HepG2 (cell line): ENCODE results near the gene GCNT3. TPM values are rescaled to one million over a fixed set of nuclear protein-coding genes. Genes with fewer than 3 reads are reported as not detected.

Experiments
- ARNTL ChIP-seq: sonication (generic); formaldehyde crosslinking; IDR thresholded peaks from 2 replicates; pipeline ENCODE4 v1.4.0; 2020; ENCODE audit warnings: mild to moderate bottlenecking, missing genetic modification reagents
- BHLHE40 ChIP-seq: IDR thresholded peaks from 2 replicates; pipeline ENCODE4 v1.6.1; 2011; ENCODE audit warnings: low read length, improper control_type of control experiment
- ELK4 ChIP-seq: sonication (generic); formaldehyde crosslinking; IDR thresholded peaks from 2 replicates; pipeline ENCODE4 v1.9.0; 2021; ENCODE audit warnings: missing genetic modification reagents, borderline replicate concordance
- HIC2 ChIP-seq: sonication (generic); formaldehyde crosslinking; IDR thresholded peaks from 2 replicates; pipeline ENCODE4 v1.9.0; 2022; ENCODE audit warnings: low read depth, missing genetic modification reagents
- IKZF4 ChIP-seq: sonication (generic); formaldehyde crosslinking; IDR thresholded peaks from 2 replicates; pipeline ENCODE4 v1.5.1; 2020; ENCODE audit warnings: borderline replicate concordance, mild to moderate bottlenecking, low read depth, missing genetic modification reagents; ENCODE audit errors: not compliant biosample characterization
- KMT2A ChIP-seq: sonication (generic); formaldehyde crosslinking; IDR thresholded peaks from 2 replicates; pipeline ENCODE4 v1.4.0; 2020; ENCODE audit warnings: missing genetic modification reagents
- RAD21 ChIP-seq: fragments of 450-650 bp; formaldehyde crosslinking; IDR thresholded peaks from 2 replicates; pipeline ENCODE4 v1.5.0; 2020; ENCODE audit warnings: mild to moderate bottlenecking
- SALL2 ChIP-seq: sonication (generic); formaldehyde crosslinking; IDR thresholded peaks from 2 replicates; pipeline ENCODE4 v1.8.1; 2023; ENCODE audit warnings: mild to moderate bottlenecking, missing genetic modification reagents, inconsistent platforms
- SIN3B ChIP-seq: fragments of 150-350 bp; IDR thresholded peaks from 2 replicates; pipeline ENCODE4 v1.6.1; 2014; ENCODE audit warnings: low read length
- STAT5B ChIP-seq: sonication (generic); formaldehyde crosslinking; IDR thresholded peaks from 2 replicates; pipeline ENCODE4 v1.4.0; 2020; ENCODE audit warnings: missing genetic modification reagents
- THAP8 ChIP-seq: sonication (generic); formaldehyde crosslinking; IDR thresholded peaks from 2 replicates; pipeline ENCODE4 v1.5.1; 2020; ENCODE audit warnings: missing genetic modification reagents, mild to moderate bottlenecking, borderline replicate concordance
- THAP9 ChIP-seq: sonication (generic); formaldehyde crosslinking; IDR thresholded peaks from 2 replicates; pipeline ENCODE4; 2020; ENCODE audit warnings: missing genetic modification reagents, mild to moderate bottlenecking, borderline replicate concordance
- USF2 ChIP-seq, 2 experiments: sonication (generic) in 1 of 2; formaldehyde crosslinking in 1 of 2; IDR thresholded peaks; 2 replicates each; pipeline versions ENCODE4 v1.5.1 to v1.6.1; 2011 to 2020; ENCODE audit warnings: borderline replicate concordance in 1 of 2, low read depth in 1 of 2, low read length in 1 of 2, mild to moderate bottlenecking in 1 of 2, missing genetic modification reagents in 1 of 2, moderate library complexity in 1 of 2
- ZC3H4 ChIP-seq: sonication (generic); formaldehyde crosslinking; IDR thresholded peaks from 2 replicates; pipeline ENCODE4 v1.4.0; 2020; ENCODE audit warnings: missing genetic modification reagents, borderline replicate concordance
- ZFP90 ChIP-seq: sonication (generic); formaldehyde crosslinking; IDR thresholded peaks from 2 replicates; pipeline ENCODE4 v1.8.0; 2022; ENCODE audit warnings: missing genetic modification reagents, mild to moderate bottlenecking, inconsistent platforms, borderline replicate concordance
- ZNF280B ChIP-seq: sonication (generic); formaldehyde crosslinking; IDR thresholded peaks from 2 replicates; pipeline ENCODE4 v1.5.0; 2020; ENCODE audit warnings: missing genetic modification reagents, mild to moderate bottlenecking, borderline replicate concordance
- ZNF670 ChIP-seq: sonication (generic); formaldehyde crosslinking; IDR thresholded peaks from 2 replicates; pipeline ENCODE4 v1.8.0; 2022; ENCODE audit warnings: mild to moderate bottlenecking, missing genetic modification reagents, borderline replicate concordance
- ZNF7 ChIP-seq: IDR thresholded peaks from 2 replicates; pipeline ENCODE4 v1.6.1; 2016; ENCODE audit warnings: missing biosample characterization, missing genetic modification reagents
- polyA plus RNA-seq, 8 experiments: library from polyadenylated mRNA; depleted of rRNA in 3 of 8; stranded (reverse) in 7 of 8; unstranded in 1 of 8; fragments of >200 nt; fragmentation: Illumina TruSeq in 4 of 8; extraction: Trizol in 4 of 8; gene quantifications; 2 replicates each; pipeline versions ENCODE4 v1.2.1 to v1.2.3, GENCODE V29; 2011 to 2016; ENCODE audit warnings: low read depth in 4 of 8, missing spikeins in 1 of 8, mixed read lengths in 1 of 8; ENCODE audit not compliant: insufficient read depth in 1 of 8
- total RNA-seq, 5 experiments: library from RNA; depleted of rRNA; stranded (reverse); fragments of >200 nt; fragmentation: Illumina TruSeq; extraction: Trizol; gene quantifications; 2 replicates each; pipeline ENCODE4 v1.2.3, GENCODE V29; 2016; ENCODE audit warnings: low read depth in 1 of 5

GCNT3 gene
- total and polyA plus RNA-seq, 2 of the 13 experiments (the other 11 are each of a cell fraction or from before 2014, with no cell fraction given) = 6.8 to 9.8 TPM

- TF ChIP-seq ZNF280B (CRISPR knock-in tag) (no peak), USF2 (IDR thresholded peaks at IDR 0.05; ENCODE audit: low read depth, low read length) (no peak), USF2 (CRISPR knock-in tag; IDR thresholded peaks at IDR 0.05; ENCODE audit: borderline replicate concordance) (no peak), BHLHE40 (no peak), SALL2 (CRISPR knock-in tag) (no peak), STAT5B (CRISPR knock-in tag) (no peak), ZC3H4 (CRISPR knock-in tag) (no peak), KMT2A (CRISPR knock-in tag) (no peak), THAP8 (CRISPR knock-in tag) (no peak), HIC2 (no peak), IKZF4 (CRISPR knock-in tag) (no peak), ZNF7 (no peak), ARNTL (CRISPR knock-in tag) (no peak), ZFP90 (CRISPR knock-in tag) (no peak), ELK4 (CRISPR knock-in tag) (no peak), ZNF670 (CRISPR knock-in tag) (no peak), RAD21 (CRISPR knock-in tag) (no peak), SIN3B (no peak), THAP9 (CRISPR knock-in tag) (no peak)
These were observed 4.8 kb downstream of the GCNT3 start (continued) for GRCh38 chr15:59616379-59616778.
